Measurements from ENCODE around the gene C10orf90.

The C10orf90 gene

DNA sequence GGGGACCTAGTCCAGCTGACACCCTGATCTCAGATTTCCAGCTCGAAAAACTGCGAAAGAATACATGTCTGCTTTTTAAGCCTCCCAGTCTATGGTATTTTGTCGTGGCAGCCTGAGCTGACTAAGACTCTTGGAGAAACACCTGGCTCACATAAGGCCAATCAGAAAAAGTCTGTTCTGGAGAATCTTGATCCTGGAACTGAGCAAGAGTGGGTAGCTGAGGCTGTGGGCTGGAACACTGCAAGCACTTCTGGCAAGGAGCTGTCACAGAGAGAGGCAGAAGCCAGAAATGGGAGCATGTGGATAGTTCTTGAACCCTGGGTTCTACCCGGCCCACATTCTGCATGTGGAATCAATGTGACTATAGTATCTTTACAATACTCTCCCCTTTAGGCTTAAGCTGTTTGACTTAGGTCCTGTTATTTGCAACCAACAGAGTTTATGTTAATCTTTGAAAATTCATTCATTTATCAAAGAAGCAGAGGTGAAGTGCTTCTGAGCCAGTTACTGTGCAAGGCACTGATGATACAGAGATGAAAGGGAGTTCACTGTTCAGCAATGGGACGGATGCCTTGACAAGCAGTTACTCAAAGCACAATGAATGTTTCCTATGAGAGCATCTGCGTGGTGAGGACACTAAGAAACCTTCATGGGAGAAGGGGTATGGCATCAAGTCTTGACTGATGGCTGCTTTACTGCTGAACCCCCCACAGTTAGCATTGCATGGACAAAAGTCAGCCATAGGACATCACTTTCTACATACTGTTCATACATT, 4.4 kb upstream of the C10orf90 start:
- no peak for DNase-seq (ENCODE audit: low read depth)

- DNase-seq (ENCODE audit: low read depth) = no peak
These were observed 3.1 kb upstream of the C10orf90 start for GRCh38 chr10:126673565-126673964.

DNA sequence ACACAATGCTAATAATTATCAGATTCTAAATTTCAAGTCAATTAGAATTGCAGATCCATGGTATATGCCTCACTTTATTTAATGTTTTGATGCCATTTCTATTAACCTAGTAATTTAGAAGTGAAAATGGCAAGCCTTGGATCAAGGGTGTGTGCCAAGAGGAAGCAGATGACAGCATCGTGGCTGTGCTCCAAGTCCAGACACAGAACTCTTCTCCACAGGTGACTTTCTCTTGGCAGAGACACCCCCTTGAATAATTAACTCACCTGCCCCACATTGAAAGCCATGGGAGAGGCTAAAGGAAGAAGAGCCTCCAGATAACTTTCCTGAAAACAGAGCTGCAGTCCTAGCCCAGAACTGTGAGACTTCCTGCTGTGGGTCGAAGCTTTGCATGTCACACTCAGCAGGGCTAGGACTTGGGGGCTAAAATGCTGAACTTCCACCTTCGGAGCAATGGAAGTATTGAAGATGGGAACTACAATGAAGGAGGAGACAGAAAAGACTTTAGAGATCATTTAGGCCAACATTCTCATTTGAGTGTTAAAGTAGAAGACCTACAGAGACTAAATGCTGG, 996 bp upstream of the C10orf90 start:
- DNase-seq (ENCODE audit: low read depth) = no peak

DNA sequence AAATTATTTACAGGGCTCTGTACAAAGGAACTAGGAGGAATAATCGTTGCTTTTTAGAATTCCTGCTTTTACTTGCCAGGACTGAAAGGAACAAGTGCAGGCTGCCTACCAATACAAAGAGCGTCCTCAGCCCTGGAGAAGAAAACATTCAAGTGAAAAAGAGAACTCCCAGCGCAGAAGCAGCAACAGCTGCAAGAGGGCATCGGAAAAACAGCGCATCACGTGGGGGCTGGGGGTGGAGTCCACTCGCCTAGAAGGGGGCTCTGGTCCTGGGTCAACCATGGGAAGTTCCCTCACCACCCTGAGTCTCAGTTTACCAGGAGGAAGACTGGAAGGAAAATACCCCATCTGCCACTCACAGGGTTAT, 385 bp upstream of the C10orf90 start:
- no peak for DNase-seq (ENCODE audit: low read depth)

GRCh38 chr10:126669168-126669567, 1.3 kb downstream of the C10orf90 start:
- DNase-seq (ENCODE audit: low read depth) = no peak

DNA sequence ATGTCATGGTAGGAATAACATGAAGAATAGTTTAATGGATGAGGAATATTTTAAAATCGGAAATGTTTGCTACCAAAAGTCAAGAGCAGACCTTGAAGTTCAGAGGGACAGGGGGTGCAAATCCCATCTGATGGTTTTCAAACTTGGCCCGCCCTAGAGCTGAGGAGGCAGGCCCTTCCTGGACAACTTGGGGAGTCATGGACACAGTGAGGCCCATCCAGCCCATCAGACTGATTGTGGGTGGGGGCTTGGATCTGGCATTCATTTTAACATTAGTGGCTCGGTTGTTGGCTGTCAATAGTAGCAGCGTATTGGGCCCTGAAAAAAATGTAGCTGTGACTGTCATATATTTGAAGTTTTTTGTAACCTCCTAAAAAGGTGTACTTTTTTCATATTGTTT, 2.0 kb downstream of the C10orf90 start:
- DNase-seq (ENCODE audit: low read depth) = no peak

DNA sequence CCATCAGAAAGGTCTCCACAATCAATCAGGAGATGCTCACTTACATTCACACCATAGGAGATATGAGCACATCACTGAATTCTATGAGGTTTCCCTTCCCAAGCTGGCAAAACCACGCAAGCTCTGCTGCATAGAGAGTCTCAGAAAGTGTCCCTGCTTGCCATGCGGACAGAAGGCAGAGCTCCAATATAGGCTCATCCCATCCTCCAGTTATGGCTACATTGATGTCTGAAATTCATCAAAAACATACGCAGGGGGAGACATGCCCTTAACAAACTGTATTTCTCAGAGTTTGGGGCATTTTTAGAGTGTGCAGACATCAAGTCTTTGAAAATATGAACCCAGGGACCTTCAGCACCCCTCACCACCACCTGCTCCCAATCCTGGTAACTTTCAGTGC, 2.9 kb downstream of the C10orf90 start:
- DNase-seq (ENCODE audit: low read depth) = no peak

- DNase-seq (ENCODE audit: low read depth) = no peak
These were observed 5.3 kb downstream of the C10orf90 start for GRCh38 chr10:126665207-126665606.

DNA sequence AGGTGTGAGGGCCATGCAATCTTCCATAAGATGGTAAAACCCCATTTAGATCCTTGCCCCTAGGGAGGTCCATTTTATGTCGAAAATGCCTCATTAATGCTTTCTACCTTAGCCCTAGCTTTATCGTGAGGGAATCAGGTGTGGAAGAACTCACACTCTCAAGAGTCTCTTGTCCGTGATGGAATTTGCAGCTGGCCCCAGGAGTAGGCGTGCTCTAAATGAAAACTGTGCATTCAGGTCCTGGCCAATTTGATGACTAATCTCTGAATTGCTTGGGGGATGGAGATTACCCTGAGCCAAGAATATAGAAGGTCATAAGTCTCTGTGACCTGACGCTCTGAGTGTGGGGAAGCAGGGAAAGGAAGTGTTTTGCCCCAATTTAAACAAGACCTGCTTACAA, 6.6 kb downstream of the C10orf90 start:
- no peak for DNase-seq (ENCODE audit: low read depth)

DNA sequence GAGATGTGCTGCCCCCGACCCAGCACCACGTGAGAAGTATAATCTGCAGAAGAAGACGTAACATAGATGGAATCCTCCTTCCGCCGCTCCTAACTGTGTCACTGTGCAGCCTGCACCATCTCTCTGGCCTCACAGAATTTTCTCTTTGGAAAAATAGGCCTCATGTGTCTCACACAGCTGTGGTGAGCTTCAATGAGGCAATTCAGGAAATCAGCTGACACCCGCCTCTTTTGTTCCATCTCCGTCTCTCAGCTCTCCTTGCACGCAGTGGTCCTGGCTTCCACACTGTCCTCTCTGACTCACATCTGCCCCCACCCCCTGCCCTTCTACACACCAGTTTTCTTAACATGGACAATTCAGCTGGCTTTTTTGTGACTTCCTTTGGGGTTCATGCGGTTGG, 7.2 kb downstream of the C10orf90 start:
- DNase-seq (ENCODE audit: low read depth) = no peak

GRCh38 chr10:126661841-126662515, 8.5 kb downstream of the C10orf90 start:
- DNase-seq (ENCODE audit: low read depth) = no peak

DNA sequence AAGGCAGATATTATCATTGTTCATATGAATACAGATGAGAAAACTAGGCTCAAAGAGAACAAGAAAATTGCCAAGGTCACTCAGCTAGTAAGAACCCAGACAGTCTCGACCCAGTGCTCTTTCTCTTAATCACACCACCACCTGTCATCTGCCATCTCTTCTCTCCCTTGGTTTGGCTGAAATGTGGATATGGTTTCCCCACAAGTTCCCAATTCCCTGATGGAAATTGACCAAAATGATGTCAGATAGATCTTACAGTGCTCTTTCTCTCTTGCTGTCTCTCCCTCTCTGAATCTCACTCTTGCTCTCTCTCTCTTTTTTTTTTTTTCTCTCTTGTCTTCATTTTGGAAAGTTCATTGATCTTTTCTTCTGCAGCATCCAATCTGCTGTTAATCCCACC, 9.1 kb downstream of the C10orf90 start:
- no peak for DNase-seq (ENCODE audit: low read depth)

DNA sequence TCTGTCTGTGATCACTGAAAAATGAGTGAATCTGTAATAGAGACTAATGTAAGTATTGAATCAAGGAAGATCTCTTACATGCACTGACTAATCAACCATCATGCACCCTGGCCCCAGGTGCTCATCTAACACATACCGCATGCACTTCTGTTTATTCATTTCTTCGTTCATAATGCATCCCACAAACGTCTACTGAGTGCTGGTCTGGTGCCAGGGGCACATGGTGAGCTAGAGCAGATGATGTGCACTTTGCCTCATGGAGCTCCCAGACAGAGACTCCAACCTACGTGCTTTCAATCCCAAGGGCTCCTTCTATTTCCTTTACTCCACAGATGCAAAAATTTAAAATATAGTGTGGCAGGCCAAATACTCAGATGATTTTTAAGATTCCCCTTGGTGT, 10.7 kb downstream of the C10orf90 start:
- no peak for DNase-seq (ENCODE audit: low read depth)

- no peak for DNase-seq (ENCODE audit: low read depth)
These were observed 11.6 kb downstream of the C10orf90 start for GRCh38 chr10:126658928-126659327.

DNA sequence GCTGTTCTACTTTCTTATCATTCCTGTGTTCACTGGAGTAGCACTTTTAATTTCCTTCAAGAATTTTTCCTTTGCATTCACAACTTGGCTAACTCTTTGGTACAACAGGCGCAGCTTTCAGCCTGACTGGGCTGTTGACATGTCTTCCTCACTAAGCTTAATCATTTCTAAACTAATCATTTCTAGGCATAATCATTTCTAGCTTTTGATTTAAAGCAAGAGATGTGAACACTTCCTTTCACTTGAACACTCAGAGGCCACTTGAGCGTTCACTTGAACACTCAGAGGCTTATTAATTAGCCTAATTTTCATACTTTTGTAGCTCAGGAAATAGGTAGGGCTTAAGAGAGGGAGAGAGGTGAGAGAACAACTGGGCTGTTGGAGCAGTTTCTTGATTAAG, 15.9 kb downstream of the C10orf90 start:
- no peak for DNase-seq (ENCODE audit: low read depth)

GRCh38 chr10:126651467-126651866, 19.0 kb downstream of the C10orf90 start:
- no peak for DNase-seq (ENCODE audit: low read depth)

GRCh38 chr10:126650161-126650560, 20.3 kb downstream of the C10orf90 start:
- no peak for DNase-seq (ENCODE audit: low read depth)

DNA sequence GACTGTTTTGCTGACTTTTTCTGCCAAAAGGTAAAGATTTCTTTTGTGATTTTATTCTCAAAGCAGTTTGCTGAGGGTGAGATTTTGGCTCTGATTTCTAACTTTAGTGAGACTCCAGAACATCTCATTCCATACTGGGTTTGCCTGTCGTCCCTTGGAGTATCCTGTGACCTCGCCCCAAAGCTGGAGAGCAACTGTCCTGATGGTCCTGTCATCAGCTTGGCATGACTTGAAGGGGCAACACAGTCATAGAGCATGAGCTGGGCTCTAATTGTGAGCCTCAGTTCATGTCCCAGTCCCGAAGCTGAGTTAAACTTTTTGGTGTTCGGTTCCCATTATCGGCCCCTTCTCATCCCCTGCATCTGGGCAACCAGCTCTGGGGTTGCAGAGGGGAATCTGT, 23.4 kb downstream of the C10orf90 start:
- no peak for DNase-seq (ENCODE audit: low read depth)

DNA sequence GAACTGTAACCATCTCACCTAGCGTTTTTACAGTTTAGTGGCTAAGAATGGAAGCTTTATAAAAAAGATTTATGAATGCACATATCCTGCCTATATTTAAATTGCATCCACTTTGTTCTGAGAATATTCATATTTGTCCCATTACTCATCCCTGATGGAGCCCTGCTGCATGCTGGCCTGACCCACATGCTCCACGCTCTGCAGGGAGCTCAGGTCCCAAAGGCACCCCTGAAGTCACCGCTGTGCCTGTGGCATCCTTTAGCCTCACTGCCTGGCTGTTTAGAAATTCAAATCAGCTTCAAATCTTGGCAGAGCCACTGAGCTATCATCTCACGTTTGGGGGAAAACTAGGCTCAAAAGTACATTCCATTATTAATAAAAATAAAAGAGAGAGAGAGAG, 24.4 kb downstream of the C10orf90 start:
- DNase-seq (ENCODE audit: low read depth) = no peak

DNA sequence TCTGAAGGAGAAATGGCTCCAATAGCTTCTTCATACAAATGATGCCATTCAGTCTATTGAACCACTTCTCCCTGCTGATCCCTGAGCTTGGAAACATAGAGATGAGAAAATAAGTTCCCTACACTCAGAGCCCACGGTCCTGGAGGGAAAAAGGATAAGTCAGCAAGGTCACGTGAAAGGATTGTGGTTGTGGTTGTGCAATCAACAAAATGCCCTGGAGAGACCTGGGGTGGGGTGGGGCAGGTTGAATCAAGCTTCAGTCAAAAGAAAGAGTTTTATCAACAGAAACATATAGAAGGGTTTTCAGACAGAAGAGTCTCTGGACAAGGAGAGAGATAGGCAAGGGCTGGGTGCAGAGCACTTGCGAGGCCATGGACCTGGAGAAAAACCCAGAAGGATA, 30.1 kb downstream of the C10orf90 start:
- no peak for DNase-seq (ENCODE audit: low read depth)

DNA sequence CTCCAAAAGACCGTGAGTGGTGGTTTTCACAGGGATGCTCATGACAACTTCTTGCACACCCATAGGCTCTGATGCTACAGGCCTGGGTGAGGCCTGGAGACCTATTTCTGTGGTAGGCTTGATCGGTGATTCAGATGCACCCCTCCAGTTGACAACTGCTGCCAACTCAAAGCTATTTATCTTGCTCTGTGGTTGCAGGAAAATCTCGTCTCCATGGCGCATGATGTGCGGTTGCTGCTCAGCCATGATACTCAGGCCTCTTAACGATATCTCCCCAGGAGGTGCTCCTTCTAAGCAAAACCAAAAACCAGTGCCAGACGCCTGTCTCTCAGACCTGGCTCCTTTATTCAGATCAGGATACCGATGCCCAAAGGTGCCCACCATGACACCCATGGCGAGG, 31.4 kb downstream of the C10orf90 start:
- no peak for DNase-seq (ENCODE audit: low read depth)

DNA sequence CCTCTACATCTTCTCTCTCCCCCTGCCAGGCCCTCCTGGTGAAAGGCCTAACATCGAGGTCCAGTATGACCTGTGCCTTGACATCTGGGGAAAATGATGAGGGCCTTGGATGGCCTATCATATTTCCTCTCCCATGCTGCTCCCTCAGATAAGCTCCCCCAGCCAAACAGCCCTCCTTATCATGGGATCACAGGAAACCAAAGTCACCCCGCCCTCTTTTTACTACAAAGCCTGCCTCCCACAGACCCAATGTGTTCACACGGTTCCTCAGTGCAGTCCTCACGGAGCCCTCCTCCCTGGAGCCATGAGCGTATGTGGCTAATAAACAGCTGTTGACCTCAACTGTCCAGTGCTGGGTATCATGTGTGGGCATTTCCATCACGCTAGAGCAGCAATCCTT, 32.0 kb downstream of the C10orf90 start:
- DNase-seq (ENCODE audit: low read depth) = no peak

GRCh38 chr10:126637501-126637900, 33.0 kb downstream of the C10orf90 start:
- DNase-seq (ENCODE audit: low read depth) = no peak

- no peak for DNase-seq (ENCODE audit: low read depth)
These were observed 35.6 kb downstream of the C10orf90 start for GRCh38 chr10:126634911-126635310.
